WTC11 (cell line): ENCODE data around the gene STK32A.

ENCODE experiments used
- CREB1 ChIP-seq: sonication (generic); formaldehyde crosslinking; IDR thresholded peaks from 2 replicates; pipeline ENCODE4 v1.8.0; 2023; ENCODE audit warnings: mild to moderate bottlenecking, missing genetic modification reagents
- FOXJ3 ChIP-seq: sonication (generic); formaldehyde crosslinking; IDR thresholded peaks from 2 replicates; pipeline ENCODE4 v1.9.0; 2021; ENCODE audit warnings: missing genetic modification reagents, mild to moderate bottlenecking, borderline replicate concordance
- JUN ChIP-seq: sonication (generic); formaldehyde crosslinking; IDR thresholded peaks from 2 replicates; pipeline ENCODE4 v1.8.0; 2023; ENCODE audit warnings: mild to moderate bottlenecking, missing genetic modification reagents
- SP1 ChIP-seq: sonication (generic); formaldehyde crosslinking; conservative IDR thresholded peaks from 2 replicates; pipeline ENCODE4 v1.8.1; 2022; ENCODE audit warnings: missing genetic modification reagents
- ZNF219 ChIP-seq: sonication (generic); formaldehyde crosslinking; IDR thresholded peaks from 2 replicates; pipeline ENCODE4 v1.8.0; 2023; ENCODE audit warnings: missing genetic modification reagents, mild to moderate bottlenecking, borderline replicate concordance
- ZNF232 ChIP-seq: sonication (generic); formaldehyde crosslinking; IDR thresholded peaks from 2 replicates; pipeline ENCODE4 v1.8.0; 2022; ENCODE audit warnings: mild to moderate bottlenecking, missing genetic modification reagents
- ZNF263 ChIP-seq: sonication (generic); formaldehyde crosslinking; IDR thresholded peaks from 2 replicates; pipeline ENCODE4 v1.8.1; 2022; ENCODE audit warnings: low read depth, mild to moderate bottlenecking, moderate library complexity, missing genetic modification reagents
- ZNF317 ChIP-seq: sonication (generic); formaldehyde crosslinking; IDR thresholded peaks from 2 replicates; pipeline ENCODE4 v1.8.1; 2023; ENCODE audit warnings: low read depth, mild to moderate bottlenecking, moderate library complexity, missing genetic modification reagents, borderline replicate concordance
- TF ChIP-seq, protein P1 (sequence below): fragments of 200-600 bp; IDR thresholded peaks from 2 replicates; pipeline ENCODE4 v1.8.0; 2022; ENCODE audit warnings: antibody characterized with exemption
- TF ChIP-seq, protein P2 (sequence below): sonication (generic); formaldehyde crosslinking; IDR thresholded peaks from 2 replicates; pipeline ENCODE4 v1.8.1; 2022; ENCODE audit warnings: missing genetic modification reagents, borderline replicate concordance
- TF ChIP-seq, protein P3 (sequence below): sonication (generic); formaldehyde crosslinking; IDR thresholded peaks from 2 replicates; pipeline ENCODE4 v1.8.0; 2022; ENCODE audit warnings: mild to moderate bottlenecking, missing genetic modification reagents
- TF ChIP-seq, protein P4 (sequence below): sonication (generic); formaldehyde crosslinking; conservative IDR thresholded peaks from 2 replicates; pipeline ENCODE4 v1.8.1; 2022; ENCODE audit warnings: mild to moderate bottlenecking, missing genetic modification reagents

DNA sequence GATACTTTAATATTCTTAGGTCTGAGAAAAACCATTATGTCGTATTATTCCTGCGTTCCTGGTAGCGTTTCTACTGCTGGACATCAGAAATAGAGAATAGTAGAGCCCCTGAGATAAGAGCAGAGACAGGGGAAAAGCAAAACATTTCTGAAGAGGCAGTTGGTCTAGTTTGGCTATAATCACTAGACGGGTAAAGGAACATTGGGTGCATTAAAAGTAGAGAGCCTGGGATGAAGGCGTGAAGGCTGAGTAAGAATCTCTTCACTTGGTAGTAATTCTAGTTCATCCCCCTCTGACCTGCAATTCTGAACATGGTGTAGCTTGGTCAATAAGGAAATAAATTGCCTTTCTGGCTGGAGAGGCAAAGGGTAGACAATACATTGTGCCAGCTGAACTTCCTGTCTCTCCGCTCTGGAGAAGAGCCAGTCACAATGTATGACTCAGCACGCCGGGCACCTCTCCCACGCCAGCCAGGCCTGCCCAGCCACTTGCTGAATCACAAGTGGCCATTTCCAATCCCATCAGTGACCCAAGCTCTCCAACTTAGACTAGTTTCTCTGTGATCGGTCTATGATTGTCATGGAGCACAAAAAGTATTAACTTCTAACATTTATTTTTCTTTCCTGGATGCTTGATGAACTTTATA is 75.4 kb downstream of the STK32A start:
- TF ChIP-seq, protein P1, sequence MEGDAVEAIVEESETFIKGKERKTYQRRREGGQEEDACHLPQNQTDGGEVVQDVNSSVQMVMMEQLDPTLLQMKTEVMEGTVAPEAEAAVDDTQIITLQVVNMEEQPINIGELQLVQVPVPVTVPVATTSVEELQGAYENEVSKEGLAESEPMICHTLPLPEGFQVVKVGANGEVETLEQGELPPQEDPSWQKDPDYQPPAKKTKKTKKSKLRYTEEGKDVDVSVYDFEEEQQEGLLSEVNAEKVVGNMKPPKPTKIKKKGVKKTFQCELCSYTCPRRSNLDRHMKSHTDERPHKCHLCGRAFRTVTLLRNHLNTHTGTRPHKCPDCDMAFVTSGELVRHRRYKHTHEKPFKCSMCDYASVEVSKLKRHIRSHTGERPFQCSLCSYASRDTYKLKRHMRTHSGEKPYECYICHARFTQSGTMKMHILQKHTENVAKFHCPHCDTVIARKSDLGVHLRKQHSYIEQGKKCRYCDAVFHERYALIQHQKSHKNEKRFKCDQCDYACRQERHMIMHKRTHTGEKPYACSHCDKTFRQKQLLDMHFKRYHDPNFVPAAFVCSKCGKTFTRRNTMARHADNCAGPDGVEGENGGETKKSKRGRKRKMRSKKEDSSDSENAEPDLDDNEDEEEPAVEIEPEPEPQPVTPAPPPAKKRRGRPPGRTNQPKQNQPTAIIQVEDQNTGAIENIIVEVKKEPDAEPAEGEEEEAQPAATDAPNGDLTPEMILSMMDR: no peak
- TF ChIP-seq FOXJ3 (no peak), ZNF219 (CRISPR knock-in tag) (no peak), ZNF263 (CRISPR knock-in tag) (no peak), CREB1 (no peak), SP1 (no peak), JUN (CRISPR knock-in tag) (no peak), ZNF232 (no peak), ZNF317 (CRISPR knock-in tag) (no peak)
- TF ChIP-seq, protein P2, sequence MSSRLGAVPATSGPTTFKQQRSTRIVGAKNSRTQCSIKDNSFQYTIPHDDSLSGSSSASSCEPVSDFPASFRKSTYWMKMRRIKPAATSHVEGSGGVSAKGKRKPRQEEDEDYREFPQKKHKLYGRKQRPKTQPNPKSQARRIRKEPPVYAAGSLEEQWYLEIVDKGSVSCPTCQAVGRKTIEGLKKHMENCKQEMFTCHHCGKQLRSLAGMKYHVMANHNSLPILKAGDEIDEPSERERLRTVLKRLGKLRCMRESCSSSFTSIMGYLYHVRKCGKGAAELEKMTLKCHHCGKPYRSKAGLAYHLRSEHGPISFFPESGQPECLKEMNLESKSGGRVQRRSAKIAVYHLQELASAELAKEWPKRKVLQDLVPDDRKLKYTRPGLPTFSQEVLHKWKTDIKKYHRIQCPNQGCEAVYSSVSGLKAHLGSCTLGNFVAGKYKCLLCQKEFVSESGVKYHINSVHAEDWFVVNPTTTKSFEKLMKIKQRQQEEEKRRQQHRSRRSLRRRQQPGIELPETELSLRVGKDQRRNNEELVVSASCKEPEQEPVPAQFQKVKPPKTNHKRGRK (CRISPR knock-in tag): no peak
- TF ChIP-seq, protein P3, sequence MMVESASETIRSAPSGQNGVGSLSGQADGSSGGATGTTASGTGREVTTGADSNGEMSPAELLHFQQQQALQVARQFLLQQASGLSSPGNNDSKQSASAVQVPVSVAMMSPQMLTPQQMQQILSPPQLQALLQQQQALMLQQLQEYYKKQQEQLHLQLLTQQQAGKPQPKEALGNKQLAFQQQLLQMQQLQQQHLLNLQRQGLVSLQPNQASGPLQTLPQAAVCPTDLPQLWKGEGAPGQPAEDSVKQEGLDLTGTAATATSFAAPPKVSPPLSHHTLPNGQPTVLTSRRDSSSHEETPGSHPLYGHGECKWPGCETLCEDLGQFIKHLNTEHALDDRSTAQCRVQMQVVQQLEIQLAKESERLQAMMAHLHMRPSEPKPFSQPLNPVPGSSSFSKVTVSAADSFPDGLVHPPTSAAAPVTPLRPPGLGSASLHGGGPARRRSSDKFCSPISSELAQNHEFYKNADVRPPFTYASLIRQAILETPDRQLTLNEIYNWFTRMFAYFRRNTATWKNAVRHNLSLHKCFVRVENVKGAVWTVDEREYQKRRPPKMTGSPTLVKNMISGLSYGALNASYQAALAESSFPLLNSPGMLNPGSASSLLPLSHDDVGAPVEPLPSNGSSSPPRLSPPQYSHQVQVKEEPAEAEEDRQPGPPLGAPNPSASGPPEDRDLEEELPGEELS: no peak
- TF ChIP-seq, protein P4, sequence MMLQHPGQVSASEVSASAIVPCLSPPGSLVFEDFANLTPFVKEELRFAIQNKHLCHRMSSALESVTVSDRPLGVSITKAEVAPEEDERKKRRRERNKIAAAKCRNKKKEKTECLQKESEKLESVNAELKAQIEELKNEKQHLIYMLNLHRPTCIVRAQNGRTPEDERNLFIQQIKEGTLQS: no peak
